GM12878 (cell line): ENCODE results near the gene KCNH5. TPM values are rescaled to one million over a fixed set of nuclear protein-coding genes. Genes with fewer than 3 reads are reported as not detected.

Source experiments
- ATAC-seq: fragments of 200-7000 bp; cut with Tn5 transposase; 3 replicates; pipeline ENCODE4 v1.9.1; 2020; ENCODE audit warnings: mild to moderate bottlenecking, moderate library complexity
- BruUV-seq: library from RNA; stranded (reverse); fragments of 400-500 nt; replicated peaks from 2 replicates; lab custom pipeline; 2021; lab: Mats Ljungman, UMichigan
- CTCF ChIA-PET: fragments of 300-600 bp; sonication (Branson Sonifier 250); formaldehyde crosslinking; extraction: SDS; loops from one replicate; lab custom pipeline; 2021; ENCODE audit warnings: inconsistent platforms; lab: Yijun Ruan, JAX
- POLR2A ChIA-PET: fragments of 350-600 bp; formaldehyde crosslinking; extraction: SDS; loops from one replicate; lab custom pipeline; 2021; ENCODE audit warnings: inconsistent platforms; lab: Charles Lee
- RAD21 ChIA-PET: fragments of 300-600 bp; sonication (Branson Sonifier 250); formaldehyde crosslinking; loops from one replicate; lab custom pipeline; 2023; ENCODE audit warnings: antibody characterized with exemption; ENCODE audit not compliant: unreplicated experiment; lab: Charles Lee
- SMC1A ChIA-PET: fragments of 300-600 bp; sonication (Branson Sonifier 250); formaldehyde crosslinking; loops from one replicate; lab custom pipeline; 2023; ENCODE audit not compliant: unreplicated experiment, uncharacterized antibody; lab: Charles Lee
- DNase-seq: peaks from one replicate; pipeline ENCODE4 v3.0.0-alpha.2; 2011; ENCODE audit warnings: low read depth, low spot score
- FAIRE-seq: peaks from 3 replicates; lab custom pipeline; 2011; peaks lifted over from hg19 to GRCh38; lab: Jason Lieb, UNC
- H2AFZ ChIP-seq: 2 replicates; pipeline ENCODE4 v1.6.0; 2011; ENCODE audit warnings: low read depth, low read length, control low read depth; ENCODE audit not compliant: control insufficient read depth
- H3K27ac ChIP-seq: 2 replicates; pipeline ENCODE4 v1.5.1; 2011; ENCODE audit warnings: control low read depth; ENCODE audit not compliant: control insufficient read depth, insufficient read depth
- H3K27me3 ChIP-seq, 2 experiments: replicated peaks in 1 of 2; 2 replicates each; pipeline versions ENCODE4 v1.6.0 to v1.6.1; 2011; ENCODE audit warnings: low read length in 1 of 2; ENCODE audit not compliant: control insufficient read depth in 2 of 2, insufficient read depth in 2 of 2
- H3K36me3 ChIP-seq, 2 experiments: 2 replicates each; pipeline ENCODE4 v1.5.1; 2011; ENCODE audit warnings: low read length in 1 of 2; ENCODE audit not compliant: control insufficient read depth in 2 of 2, insufficient read depth in 2 of 2
- H3K4me1 ChIP-seq: 2 replicates; pipeline ENCODE4 v1.6.1; 2011; ENCODE audit warnings: mild to moderate bottlenecking, low read length, moderate library complexity, mixed read lengths; ENCODE audit not compliant: control insufficient read depth, insufficient read depth
- H3K4me2 ChIP-seq: 2 replicates; pipeline ENCODE4 v1.6.0; 2011; ENCODE audit warnings: control low read depth; ENCODE audit not compliant: control insufficient read depth, insufficient read depth
- H3K4me3 ChIP-seq: fragments of 200-600 bp; sonication (generic); 2 replicates; pipeline ENCODE4 v1.5.1; 2016
- H3K79me2 ChIP-seq: 2 replicates; pipeline ENCODE4 v1.6.0; 2011; ENCODE audit warnings: low read length; ENCODE audit not compliant: control insufficient read depth, insufficient read depth
- H3K9ac ChIP-seq: 2 replicates; pipeline ENCODE4 v1.8.0; 2011; ENCODE audit warnings: low read length, control low read depth, mixed read lengths; ENCODE audit not compliant: control insufficient read depth, insufficient read depth
- H3K9me3 ChIP-seq: replicated peaks from 3 replicates; pipeline ENCODE4 v1.5.1; 2011; ENCODE audit warnings: mild to moderate bottlenecking, low read length; ENCODE audit not compliant: control insufficient read depth, insufficient read depth
- H4K20me1 ChIP-seq: 2 replicates; pipeline ENCODE4 v1.6.0; 2011; ENCODE audit not compliant: control insufficient read depth, insufficient read depth
- BCL11A ChIP-seq: IDR thresholded peaks from 2 replicates; pipeline ENCODE4 v1.6.1; 2011; ENCODE audit warnings: low read depth, low read length
- DPF2 ChIP-seq: fragments of 450-650 bp; IDR thresholded peaks from 2 replicates; pipeline ENCODE4 v1.6.1; 2017; ENCODE audit warnings: mild to moderate bottlenecking
- JUND ChIP-seq: IDR thresholded peaks from 2 replicates; pipeline ENCODE4 v1.6.1; 2012; ENCODE audit warnings: low read depth, mild to moderate bottlenecking, low read length, improper control_type of control experiment, moderate library complexity
- KLF5 ChIP-seq: fragments of 450-650 bp; IDR thresholded peaks from 2 replicates; pipeline ENCODE4 v1.6.1; 2014; ENCODE audit warnings: mild to moderate bottlenecking; ENCODE audit not compliant: partially characterized antibody
- NRF1 ChIP-seq: conservative IDR thresholded peaks from 2 replicates; pipeline ENCODE4 v1.6.1; 2011; ENCODE audit warnings: mild to moderate bottlenecking, low read depth, low read length, improper control_type of control experiment
- PML ChIP-seq: IDR thresholded peaks from 2 replicates; pipeline ENCODE4 v1.6.1; 2012; ENCODE audit warnings: low read length, inconsistent platforms
- RFX5 ChIP-seq: IDR thresholded peaks from 2 replicates; pipeline ENCODE4 v1.6.1; 2011; ENCODE audit warnings: low read depth, low read length, improper control_type of control experiment
- STAT1 ChIP-seq: fragments of 450-650 bp; conservative IDR thresholded peaks from 2 replicates; pipeline ENCODE4 v1.6.1; 2014; ENCODE audit warnings: antibody characterized with exemption, mild to moderate bottlenecking
- TBL1XR1 ChIP-seq: IDR thresholded peaks from 2 replicates; pipeline ENCODE4 v1.6.1; 2012; ENCODE audit warnings: low read depth, low read length, improper control_type of control experiment
- WRNIP1 ChIP-seq: IDR thresholded peaks from 2 replicates; pipeline ENCODE4 v1.6.1; 2011; ENCODE audit warnings: low read depth, low read length, improper control_type of control experiment, borderline replicate concordance
- ZBED1 ChIP-seq: IDR thresholded peaks from 2 replicates; pipeline ENCODE4 v1.6.1; 2016; ENCODE audit warnings: borderline replicate concordance
- ZNF384 ChIP-seq: IDR thresholded peaks from 2 replicates; pipeline ENCODE4 v1.6.1; 2012; ENCODE audit warnings: low read depth, mild to moderate bottlenecking, low read length, improper control_type of control experiment, borderline replicate concordance
- WGBS: methylation state at CpG from one replicate; pipeline ENCODE4 v1.1.6; 2016; ENCODE audit warnings: low lambda C conversion rate; ENCODE audit not compliant: insufficient replicate concordance, insufficient coverage; ENCODE audit errors: missing lambda C conversion rate; 5-methylcytosine and 5-hydroxymethylcytosine counted together
- in situ Hi-C: fragments of 300-500 bp; cut with MboI; formaldehyde crosslinking; loops from 9 replicates; pipeline ENCODE4 v1.14.3; 2018; ENCODE audit warnings: mixed read lengths
- intact Hi-C: fragments of 100-400 bp; cut with micrococcal nuclease; formaldehyde crosslinking; loops from one replicate; pipeline ENCODE4 v1.14.2; 2022; ENCODE audit not compliant: unreplicated experiment
- polyA plus RNA-seq, 11 experiments: library from polyadenylated mRNA; depleted of rRNA in 4 of 11; unstranded in 6 of 11; stranded (reverse) in 5 of 11; fragments of >200 nt; fragmentation: Nextera tagmentation in 4 of 11; fragmentation: Illumina TruSeq in 1 of 11; extraction: Ambion mirVana in 4 of 11; extraction: Trizol in 1 of 11; gene quantifications; 1 replicate in 1 of 11; 2 replicates in 10 of 11; pipeline versions ENCODE4 v1.2.1 to v1.2.3, GENCODE V29; 2011 to 2016; ENCODE audit warnings: inconsistent platforms in 2 of 11, missing spikeins in 2 of 11, low read depth in 1 of 11
- total RNA-seq, 4 experiments: library from RNA; depleted of rRNA in 3 of 4; stranded (reverse); fragments of >200 nt in 3 of 4; fragmentation: Illumina TruSeq in 1 of 4; extraction: Trizol in 1 of 4; gene quantifications; 2 replicates each; pipeline versions ENCODE4 v1.2.1 to v1.2.3, GENCODE V29; 2013 to 2021
- TF ChIP-seq, protein P1 (sequence below): IDR thresholded peaks from 2 replicates; pipeline ENCODE4 v1.6.1; 2012; ENCODE audit warnings: low read depth, low read length, improper control_type of control experiment
- TF ChIP-seq, protein P2 (sequence below): fragments of 450-650 bp; IDR thresholded peaks from 2 replicates; pipeline ENCODE4 v1.6.1; 2018; ENCODE audit warnings: mild to moderate bottlenecking, low read depth, moderate library complexity; ENCODE audit not compliant: partially characterized antibody
- TF ChIP-seq, protein P3 (sequence below): fragments of 450-650 bp; IDR thresholded peaks from 2 replicates; pipeline ENCODE4 v1.6.1; 2018; ENCODE audit warnings: borderline replicate concordance, mild to moderate bottlenecking; ENCODE audit not compliant: partially characterized antibody

KCNH5 gene
- total and polyA plus RNA-seq, 10 of the 15 experiments (the other 5 are each of a cell fraction or from before 2014, with no cell fraction given), result under 0.01 to 0.04 (median 0.04) TPM; not detected in 7

DNA sequence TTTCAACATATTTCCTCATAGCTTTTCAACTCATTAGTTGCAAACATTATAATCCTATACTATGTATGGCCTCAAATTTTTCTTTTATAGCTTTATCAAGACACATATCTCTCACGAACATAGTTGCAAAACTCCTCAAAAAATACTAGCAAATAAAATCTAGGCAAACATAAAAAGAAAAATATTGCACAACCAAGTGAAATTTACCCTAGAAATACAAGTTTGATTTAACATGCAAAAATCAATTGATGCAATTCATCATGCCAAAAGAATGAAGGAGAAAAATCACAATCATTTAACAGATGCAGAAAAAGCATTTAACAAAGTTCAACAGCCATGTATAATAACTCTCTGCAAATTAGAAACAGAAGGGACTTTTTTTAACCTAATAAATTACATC, 33.3 kb upstream of the KCNH5 start:
- ChIA-PET SMC1A (no interaction called here), POLR2A (no interaction called here), RAD21 (no interaction called here), CTCF (no interaction called here)
- intact Hi-C loops, result no loop called here
- in situ Hi-C loops, result no loop called here
- Histone ChIP-seq H3K27me3 (no peaks in the 10 kb centered on the region), H3K79me2 (no peaks in the 10 kb centered on the region), H4K20me1 (no peaks in the 10 kb centered on the region), H3K9ac (no peak overlapping the region), H3K4me2 (no peak overlapping the region), H3K9me3 (no peaks in the 10 kb centered on the region), H3K36me3 (no peaks in the 10 kb centered on the region), H2AFZ (no peak overlapping the region)
- FAIRE-seq (no peak), DNase-seq (no peak), ATAC-seq (no peak)
- 0% methylated on average over 1 of the region's 1 CpG for WGBS
- no TSS peak for BruUV-seq
- TF ChIP-seq BCL11A (no peak), ZNF384 (no peak), TBL1XR1 (no peak), ZBED1 (no peak), STAT1 (no peak), JUND (no peak), PML (no peak), RFX5 (no peak), WRNIP1 (no peak), KLF5 (no peak), NRF1 (no peak), DPF2 (no peak)
- TF ChIP-seq, protein P1, sequence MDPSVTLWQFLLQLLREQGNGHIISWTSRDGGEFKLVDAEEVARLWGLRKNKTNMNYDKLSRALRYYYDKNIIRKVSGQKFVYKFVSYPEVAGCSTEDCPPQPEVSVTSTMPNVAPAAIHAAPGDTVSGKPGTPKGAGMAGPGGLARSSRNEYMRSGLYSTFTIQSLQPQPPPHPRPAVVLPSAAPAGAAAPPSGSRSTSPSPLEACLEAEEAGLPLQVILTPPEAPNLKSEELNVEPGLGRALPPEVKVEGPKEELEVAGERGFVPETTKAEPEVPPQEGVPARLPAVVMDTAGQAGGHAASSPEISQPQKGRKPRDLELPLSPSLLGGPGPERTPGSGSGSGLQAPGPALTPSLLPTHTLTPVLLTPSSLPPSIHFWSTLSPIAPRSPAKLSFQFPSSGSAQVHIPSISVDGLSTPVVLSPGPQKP, result no peak
- TF ChIP-seq, protein P2, sequence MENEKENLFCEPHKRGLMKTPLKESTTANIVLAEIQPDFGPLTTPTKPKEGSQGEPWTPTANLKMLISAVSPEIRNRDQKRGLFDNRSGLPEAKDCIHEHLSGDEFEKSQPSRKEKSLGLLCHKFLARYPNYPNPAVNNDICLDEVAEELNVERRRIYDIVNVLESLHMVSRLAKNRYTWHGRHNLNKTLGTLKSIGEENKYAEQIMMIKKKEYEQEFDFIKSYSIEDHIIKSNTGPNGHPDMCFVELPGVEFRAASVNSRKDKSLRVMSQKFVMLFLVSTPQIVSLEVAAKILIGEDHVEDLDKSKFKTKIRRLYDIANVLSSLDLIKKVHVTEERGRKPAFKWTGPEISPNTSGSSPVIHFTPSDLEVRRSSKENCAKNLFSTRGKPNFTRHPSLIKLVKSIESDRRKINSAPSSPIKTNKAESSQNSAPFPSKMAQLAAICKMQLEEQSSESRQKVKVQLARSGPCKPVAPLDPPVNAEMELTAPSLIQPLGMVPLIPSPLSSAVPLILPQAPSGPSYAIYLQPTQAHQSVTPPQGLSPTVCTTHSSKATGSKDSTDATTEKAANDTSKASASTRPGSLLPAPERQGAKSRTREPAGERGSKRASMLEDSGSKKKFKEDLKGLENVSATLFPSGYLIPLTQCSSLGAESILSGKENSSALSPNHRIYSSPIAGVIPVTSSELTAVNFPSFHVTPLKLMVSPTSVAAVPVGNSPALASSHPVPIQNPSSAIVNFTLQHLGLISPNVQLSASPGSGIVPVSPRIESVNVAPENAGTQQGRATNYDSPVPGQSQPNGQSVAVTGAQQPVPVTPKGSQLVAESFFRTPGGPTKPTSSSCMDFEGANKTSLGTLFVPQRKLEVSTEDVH, result no peak
- TF ChIP-seq, protein P3, sequence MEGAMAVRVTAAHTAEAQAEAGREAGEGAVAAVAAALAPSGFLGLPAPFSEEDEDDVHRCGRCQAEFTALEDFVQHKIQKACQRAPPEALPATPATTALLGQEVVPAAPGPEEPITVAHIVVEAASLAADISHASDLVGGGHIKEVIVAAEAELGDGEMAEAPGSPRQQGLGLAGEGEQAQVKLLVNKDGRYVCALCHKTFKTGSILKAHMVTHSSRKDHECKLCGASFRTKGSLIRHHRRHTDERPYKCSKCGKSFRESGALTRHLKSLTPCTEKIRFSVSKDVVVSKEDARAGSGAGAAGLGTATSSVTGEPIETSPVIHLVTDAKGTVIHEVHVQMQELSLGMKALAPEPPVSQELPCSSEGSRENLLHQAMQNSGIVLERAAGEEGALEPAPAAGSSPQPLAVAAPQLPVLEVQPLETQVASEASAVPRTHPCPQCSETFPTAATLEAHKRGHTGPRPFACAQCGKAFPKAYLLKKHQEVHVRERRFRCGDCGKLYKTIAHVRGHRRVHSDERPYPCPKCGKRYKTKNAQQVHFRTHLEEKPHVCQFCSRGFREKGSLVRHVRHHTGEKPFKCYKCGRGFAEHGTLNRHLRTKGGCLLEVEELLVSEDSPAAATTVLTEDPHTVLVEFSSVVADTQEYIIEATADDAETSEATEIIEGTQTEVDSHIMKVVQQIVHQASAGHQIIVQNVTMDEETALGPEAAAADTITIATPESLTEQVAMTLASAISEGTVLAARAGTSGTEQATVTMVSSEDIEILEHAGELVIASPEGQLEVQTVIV, result no peak
- TF ChIP-seq, all 136 proteins: peak for 0
- H3K27ac ChIP-seq, result no peak overlapping the region
- no peaks in the 10 kb centered on the region for H3K4me1 ChIP-seq
- H3K4me3 ChIP-seq, result no peak overlapping the region
